Measurements from ENCODE around the gene BIRC5. TPM values are rescaled to one million over a fixed set of nuclear protein-coding genes. Genes with fewer than 3 reads are reported as not detected.

Gene BIRC5
- total RNA-seq, 1 donor from 2014 or later: 134 TPM

DNA sequence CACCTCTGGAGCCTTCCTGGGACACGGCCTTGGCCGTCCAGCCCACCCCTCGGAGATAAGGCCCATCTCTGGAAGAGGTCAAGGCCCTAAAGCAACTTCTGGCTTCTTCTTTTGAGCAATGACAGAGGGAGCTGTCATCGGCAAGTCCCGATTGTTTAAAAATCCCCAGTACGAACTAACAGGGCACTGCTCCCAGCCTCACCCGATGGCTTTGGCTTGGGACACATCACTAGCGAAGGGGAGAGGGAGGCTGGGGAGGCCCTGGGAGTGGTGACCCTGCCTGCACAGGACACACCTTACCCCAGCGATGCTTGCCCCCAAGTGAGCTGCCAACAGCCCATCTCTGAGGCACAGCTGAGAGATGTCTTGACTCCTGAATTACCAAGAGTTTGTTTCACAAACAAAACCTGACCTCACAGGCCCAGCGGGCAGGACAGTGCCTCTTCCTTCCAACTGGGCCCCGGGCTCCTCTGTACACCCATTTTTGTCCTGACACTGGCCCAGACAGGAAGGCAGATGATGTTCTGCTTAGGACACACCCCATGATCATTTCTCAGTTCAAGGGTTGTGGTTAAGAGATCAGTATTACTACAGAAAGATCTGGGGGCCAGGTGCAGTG is 40.8 kb upstream of the BIRC5 start:
- H3K36me3 Mint-ChIP-seq (ENCODE audit: low read depth): peaks cover 4% of the 10 kb centered on the region
- peaks cover 13% of the 10 kb centered on the region for H3K4me1 Mint-ChIP-seq
- no peaks in the 10 kb centered on the region for H3K9me3 Mint-ChIP-seq
- no peaks in the 10 kb centered on the region for H3K27me3 Mint-ChIP-seq (ENCODE audit: low read depth)
- TF ChIP-seq, protein P1, sequence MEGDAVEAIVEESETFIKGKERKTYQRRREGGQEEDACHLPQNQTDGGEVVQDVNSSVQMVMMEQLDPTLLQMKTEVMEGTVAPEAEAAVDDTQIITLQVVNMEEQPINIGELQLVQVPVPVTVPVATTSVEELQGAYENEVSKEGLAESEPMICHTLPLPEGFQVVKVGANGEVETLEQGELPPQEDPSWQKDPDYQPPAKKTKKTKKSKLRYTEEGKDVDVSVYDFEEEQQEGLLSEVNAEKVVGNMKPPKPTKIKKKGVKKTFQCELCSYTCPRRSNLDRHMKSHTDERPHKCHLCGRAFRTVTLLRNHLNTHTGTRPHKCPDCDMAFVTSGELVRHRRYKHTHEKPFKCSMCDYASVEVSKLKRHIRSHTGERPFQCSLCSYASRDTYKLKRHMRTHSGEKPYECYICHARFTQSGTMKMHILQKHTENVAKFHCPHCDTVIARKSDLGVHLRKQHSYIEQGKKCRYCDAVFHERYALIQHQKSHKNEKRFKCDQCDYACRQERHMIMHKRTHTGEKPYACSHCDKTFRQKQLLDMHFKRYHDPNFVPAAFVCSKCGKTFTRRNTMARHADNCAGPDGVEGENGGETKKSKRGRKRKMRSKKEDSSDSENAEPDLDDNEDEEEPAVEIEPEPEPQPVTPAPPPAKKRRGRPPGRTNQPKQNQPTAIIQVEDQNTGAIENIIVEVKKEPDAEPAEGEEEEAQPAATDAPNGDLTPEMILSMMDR (conservative IDR thresholded peaks at IDR 0.05): no peak
- peak overlapping the region; percentile 71 for H3K27ac Mint-ChIP-seq (ENCODE audit: unreplicated experiment)
- no peak for DNase-seq (ENCODE audit: low read depth, low spot score)
- peak overlapping the region; percentile 72 for H3K4me3 Mint-ChIP-seq

DNA sequence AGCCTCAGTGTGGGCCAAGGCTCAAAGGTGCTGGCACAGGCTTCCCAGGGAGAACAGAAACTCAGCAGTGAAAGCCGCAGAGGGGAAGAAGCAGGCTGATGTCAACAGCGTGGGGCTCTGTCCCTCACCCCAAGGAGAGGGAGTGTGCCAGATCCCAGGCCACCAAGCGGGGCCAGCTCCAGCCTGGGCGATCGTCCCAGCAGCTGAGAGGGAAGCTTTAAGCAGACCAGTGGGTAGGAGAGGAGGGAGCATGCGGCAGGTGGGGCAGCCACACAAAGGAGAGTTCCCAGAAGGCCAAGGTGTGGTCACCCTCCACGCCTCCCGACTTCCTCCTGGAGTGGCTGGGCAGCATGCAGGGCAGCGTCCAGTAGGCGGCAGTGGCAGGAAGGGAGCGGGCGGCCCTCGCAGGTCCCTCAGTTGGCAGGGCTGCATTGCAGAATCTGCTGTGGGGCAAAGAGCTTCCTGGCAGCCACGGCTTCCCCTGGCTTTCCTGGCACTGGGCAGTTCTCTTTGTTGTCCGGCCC is 39.6 kb upstream of the BIRC5 start:
- peak overlapping the region; percentile 49 for H3K4me3 Mint-ChIP-seq
- no peaks in the 10 kb centered on the region for H3K9me3 Mint-ChIP-seq
- peaks cover 10% of the 10 kb centered on the region for H3K36me3 Mint-ChIP-seq (ENCODE audit: low read depth)
- H3K27ac Mint-ChIP-seq (ENCODE audit: unreplicated experiment): no peak overlapping the region
- no peaks in the 10 kb centered on the region for H3K27me3 Mint-ChIP-seq (ENCODE audit: low read depth)
- peaks cover 13% of the 10 kb centered on the region for H3K4me1 Mint-ChIP-seq
- TF ChIP-seq, protein P1 (conservative IDR thresholded peaks at IDR 0.05): no peak
- DNase-seq (ENCODE audit: low read depth, low spot score): no peak

DNA sequence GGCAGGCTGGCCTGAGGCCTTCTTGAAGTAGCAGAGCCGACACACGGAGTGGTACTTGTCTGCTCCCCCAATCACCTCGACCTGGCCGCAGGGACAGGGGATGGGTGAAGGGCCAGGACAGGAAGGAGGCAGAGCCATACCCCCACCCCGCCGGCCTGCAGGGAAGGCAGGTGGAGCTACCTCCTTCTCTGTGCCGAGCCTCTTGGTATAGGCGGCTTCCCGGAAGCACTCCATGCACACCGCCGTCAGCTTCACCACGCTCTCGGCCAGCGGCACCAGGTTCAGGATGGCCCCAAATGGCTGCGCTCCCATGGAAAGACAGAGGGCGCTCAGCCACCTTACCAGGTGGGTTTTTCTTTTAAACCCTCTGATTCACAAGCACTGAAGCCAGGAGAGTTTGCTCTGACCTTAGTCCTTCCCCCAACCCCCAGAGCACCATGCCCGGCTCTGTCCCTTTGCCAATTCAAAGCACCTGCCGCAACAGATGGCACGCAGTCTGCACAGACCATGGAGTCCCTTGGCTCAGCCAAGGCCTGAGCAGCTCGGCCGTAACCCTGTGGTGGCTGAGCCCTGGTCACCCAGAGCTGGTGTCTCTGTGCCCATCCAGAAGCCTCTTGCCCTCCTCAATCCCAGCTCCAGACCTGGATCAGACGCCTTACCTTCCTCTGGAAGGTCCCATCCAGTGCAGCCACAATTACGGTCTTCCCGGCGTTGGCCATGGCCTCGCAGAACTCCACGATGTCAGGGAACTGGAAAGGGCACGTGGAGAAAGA is 39.0 kb upstream of the BIRC5 start:
- TF ChIP-seq, protein P1 (conservative IDR thresholded peaks at IDR 0.05): peak; percentile 12
- DNase-seq (ENCODE audit: low read depth, low spot score): no peak
- H3K4me3 Mint-ChIP-seq: no peak overlapping the region
- no peaks in the 10 kb centered on the region for H3K27me3 Mint-ChIP-seq (ENCODE audit: low read depth)
- no peaks in the 10 kb centered on the region for H3K9me3 Mint-ChIP-seq
- peaks cover 10% of the 10 kb centered on the region for H3K36me3 Mint-ChIP-seq (ENCODE audit: low read depth)
- H3K4me1 Mint-ChIP-seq: peaks cover 13% of the 10 kb centered on the region
- no peak overlapping the region for H3K27ac Mint-ChIP-seq (ENCODE audit: unreplicated experiment)

DNA sequence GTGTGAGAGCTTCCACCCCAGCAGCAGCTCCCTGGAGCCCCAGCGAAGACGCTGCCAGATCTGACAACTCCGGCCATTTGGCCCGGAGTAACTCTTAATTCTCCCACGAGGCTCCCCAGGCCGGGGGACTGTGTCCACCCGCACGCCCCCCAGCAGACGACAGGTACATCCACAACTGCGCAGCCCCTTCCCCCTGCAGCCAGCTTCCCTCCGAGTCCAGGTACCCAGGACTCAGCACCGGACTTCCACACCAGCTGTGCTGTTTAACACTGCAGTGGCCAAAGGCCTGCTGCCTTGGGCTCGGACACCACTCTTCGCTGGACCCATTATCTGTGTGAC is 38.4 kb upstream of the BIRC5 start:
- peaks cover 10% of the 10 kb centered on the region for H3K36me3 Mint-ChIP-seq (ENCODE audit: low read depth)

DNA sequence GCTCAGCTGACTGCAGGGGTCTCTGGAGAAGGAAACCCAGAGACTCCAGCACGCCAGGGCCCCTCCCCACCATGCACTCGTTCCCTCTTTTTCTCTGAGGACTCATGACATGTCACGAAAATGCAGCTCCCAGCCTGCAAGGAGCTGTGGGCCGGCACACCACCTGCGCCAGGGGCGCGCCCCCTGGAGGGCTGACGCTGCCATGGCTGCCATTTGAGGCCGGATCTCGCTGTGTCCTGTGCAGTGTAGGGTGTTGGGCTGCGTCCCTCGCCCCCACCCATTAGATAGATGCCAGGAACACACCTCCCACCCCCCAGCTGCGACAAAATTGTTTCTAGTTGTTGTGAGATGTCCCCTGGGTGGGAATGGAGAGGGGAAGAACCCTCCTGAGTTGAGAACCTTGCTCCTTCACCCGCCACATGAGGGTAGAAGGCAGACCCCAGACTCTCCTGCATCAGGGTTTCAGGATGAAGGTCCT is 37.5 kb upstream of the BIRC5 start:
- Mint-ChIP-seq H3K4me1 (peaks cover 13% of the 10 kb centered on the region), H3K36me3 (ENCODE audit: low read depth) (peaks cover 10% of the 10 kb centered on the region)
- TF ChIP-seq, protein P1 (conservative IDR thresholded peaks at IDR 0.05): peak; percentile 95

More for the DNA sequence above, 38.4 kb upstream of the BIRC5 start:
- Mint-ChIP-seq H3K27ac (ENCODE audit: unreplicated experiment) (no peak overlapping the region), H3K4me1 (peaks cover 13% of the 10 kb centered on the region), H3K4me3 (peak overlapping the region; percentile 34), H3K9me3 (no peaks in the 10 kb centered on the region), H3K27me3 (ENCODE audit: low read depth) (no peaks in the 10 kb centered on the region)
- TF ChIP-seq, protein P1 (conservative IDR thresholded peaks at IDR 0.05): no peak
- DNase-seq (ENCODE audit: low read depth, low spot score): no peak

More for the DNA sequence above, 37.5 kb upstream of the BIRC5 start:
- peak; percentile 71 for DNase-seq (ENCODE audit: low read depth, low spot score)
- no peak overlapping the region for H3K27ac Mint-ChIP-seq (ENCODE audit: unreplicated experiment)
- no peaks in the 10 kb centered on the region for H3K9me3 Mint-ChIP-seq
- H3K4me3 Mint-ChIP-seq: no peak overlapping the region
- no peaks in the 10 kb centered on the region for H3K27me3 Mint-ChIP-seq (ENCODE audit: low read depth)
